ENCODE measurements around the gene KCTD16. TPM values are rescaled to one million over a fixed set of nuclear protein-coding genes. Genes with fewer than 3 reads are reported as not detected.

The KCTD16 gene
- total RNA-seq, 2 donors from 2014 or later = 0.02 to 0.03 TPM

DNA sequence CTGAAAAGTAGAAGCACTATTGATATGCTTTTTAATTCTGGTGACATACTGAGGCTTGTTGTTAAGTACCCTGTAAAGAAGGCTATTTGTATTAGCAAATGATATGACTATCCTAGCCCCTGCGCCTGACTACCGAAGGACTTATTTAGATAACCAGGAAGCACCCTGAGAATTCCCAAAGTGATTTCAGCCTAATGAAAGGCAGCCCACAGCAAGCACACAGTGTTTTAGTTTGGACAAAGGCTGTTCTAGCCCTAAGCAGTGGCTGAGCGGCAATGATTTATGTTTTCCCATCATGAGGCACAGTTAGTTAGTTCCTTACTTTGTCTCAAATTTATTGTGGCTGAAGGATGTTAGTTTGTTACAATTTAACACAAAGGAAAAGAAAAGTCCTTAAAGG lies 235.3 kb downstream of the KCTD16 start:
- TF ChIP-seq, protein P1, sequence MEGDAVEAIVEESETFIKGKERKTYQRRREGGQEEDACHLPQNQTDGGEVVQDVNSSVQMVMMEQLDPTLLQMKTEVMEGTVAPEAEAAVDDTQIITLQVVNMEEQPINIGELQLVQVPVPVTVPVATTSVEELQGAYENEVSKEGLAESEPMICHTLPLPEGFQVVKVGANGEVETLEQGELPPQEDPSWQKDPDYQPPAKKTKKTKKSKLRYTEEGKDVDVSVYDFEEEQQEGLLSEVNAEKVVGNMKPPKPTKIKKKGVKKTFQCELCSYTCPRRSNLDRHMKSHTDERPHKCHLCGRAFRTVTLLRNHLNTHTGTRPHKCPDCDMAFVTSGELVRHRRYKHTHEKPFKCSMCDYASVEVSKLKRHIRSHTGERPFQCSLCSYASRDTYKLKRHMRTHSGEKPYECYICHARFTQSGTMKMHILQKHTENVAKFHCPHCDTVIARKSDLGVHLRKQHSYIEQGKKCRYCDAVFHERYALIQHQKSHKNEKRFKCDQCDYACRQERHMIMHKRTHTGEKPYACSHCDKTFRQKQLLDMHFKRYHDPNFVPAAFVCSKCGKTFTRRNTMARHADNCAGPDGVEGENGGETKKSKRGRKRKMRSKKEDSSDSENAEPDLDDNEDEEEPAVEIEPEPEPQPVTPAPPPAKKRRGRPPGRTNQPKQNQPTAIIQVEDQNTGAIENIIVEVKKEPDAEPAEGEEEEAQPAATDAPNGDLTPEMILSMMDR (IDR thresholded peaks at IDR 0.05) = no peak
- intact Hi-C loops (cut with DNase I) = no loop called here
- Histone ChIP-seq H3K36me3 (no peaks in the 10 kb centered on the region), H3K4me1 (no peaks in the 10 kb centered on the region), H3K27ac (no peak overlapping the region), H3K27me3 (no peaks in the 10 kb centered on the region), H3K9me3 (no peaks in the 10 kb centered on the region), H3K4me3 (no peak overlapping the region), H3K9ac (ENCODE audit: low read depth in 2 of 2, low read length in 2 of 2) (no peak overlapping the region)
- no peak for DNase-seq

DNA sequence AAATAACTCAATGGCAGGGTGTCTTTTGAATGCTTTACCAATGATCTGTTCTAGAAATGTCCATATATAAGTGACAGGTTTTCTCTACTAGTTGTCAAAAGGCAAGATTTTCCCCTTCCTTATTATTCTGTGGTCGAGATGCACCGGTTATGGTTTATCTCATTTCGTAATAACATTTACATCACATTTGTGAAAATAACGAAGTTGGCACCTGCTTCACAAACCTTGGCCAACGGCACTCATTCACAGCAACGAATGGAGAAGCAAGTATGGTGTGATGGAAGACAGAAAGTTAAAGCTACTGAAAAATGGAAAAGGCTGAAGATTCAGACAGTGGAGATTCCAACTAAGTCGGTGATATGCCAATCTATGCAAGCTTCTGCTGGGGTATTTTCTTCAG lies 235.8 kb downstream of the KCTD16 start:
- Histone ChIP-seq H3K27me3 (no peaks in the 10 kb centered on the region), H3K9ac (ENCODE audit: low read depth in 2 of 2, low read length in 2 of 2) (no peak overlapping the region), H3K4me1 (no peaks in the 10 kb centered on the region), H3K27ac (no peak overlapping the region), H3K9me3 (no peaks in the 10 kb centered on the region), H3K4me3 (no peak overlapping the region), H3K36me3 (no peaks in the 10 kb centered on the region)
- TF ChIP-seq, protein P1 (IDR thresholded peaks at IDR 0.05) = no peak
- DNase-seq = no peak
- intact Hi-C loops (cut with DNase I) = no loop called here

DNA sequence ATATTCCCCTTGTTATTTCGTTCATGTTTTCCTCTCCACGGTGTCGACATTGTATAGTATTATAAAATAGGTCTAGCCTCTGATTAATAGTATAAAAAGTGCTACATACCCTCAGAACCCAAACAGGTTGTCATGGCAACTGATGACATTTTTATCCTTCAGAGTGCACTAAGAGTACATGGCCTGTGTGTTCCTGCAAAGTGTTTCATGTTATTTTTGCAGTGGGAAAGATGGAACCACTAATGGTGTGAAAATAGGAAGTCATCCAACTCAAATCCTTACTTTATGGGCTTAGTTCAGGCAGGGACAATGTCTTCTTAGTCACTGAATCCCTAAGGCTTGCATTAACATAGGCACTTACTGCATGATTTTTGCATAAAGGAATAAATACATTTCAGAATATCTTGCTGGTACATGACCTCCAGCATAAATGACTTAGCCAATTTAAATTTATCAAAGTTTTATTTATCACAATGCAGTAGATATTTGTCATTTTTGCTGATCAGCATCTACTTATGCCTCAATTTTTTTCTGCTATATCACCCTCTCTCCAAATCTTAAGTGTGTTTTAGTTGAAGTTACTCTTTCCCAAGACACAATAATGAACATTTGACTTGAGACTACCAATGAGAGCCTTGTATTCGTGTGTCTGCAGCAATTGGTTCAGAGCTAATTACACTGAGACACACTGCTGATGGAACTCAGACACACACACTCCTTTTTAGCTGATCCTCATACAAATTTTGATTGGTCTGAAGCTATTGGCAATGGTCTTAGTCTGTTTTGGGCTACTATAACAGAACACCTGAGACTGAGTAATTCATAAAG lies 243.7 kb downstream of the KCTD16 start:
- H3K9me3 ChIP-seq = no peaks in the 10 kb centered on the region
- no peaks in the 10 kb centered on the region for H3K36me3 ChIP-seq
- no peak overlapping the region for H3K27ac ChIP-seq
- H3K4me1 ChIP-seq = no peaks in the 10 kb centered on the region
- H3K4me3 ChIP-seq = no peak overlapping the region
- no peak for DNase-seq
- no peak overlapping the region for H3K9ac ChIP-seq (ENCODE audit: low read depth in 2 of 2, low read length in 2 of 2)
- TF ChIP-seq, protein P1 (IDR thresholded peaks at IDR 0.05) = no peak
- intact Hi-C loops (cut with DNase I) = no loop called here
- H3K27me3 ChIP-seq = no peaks in the 10 kb centered on the region

DNA sequence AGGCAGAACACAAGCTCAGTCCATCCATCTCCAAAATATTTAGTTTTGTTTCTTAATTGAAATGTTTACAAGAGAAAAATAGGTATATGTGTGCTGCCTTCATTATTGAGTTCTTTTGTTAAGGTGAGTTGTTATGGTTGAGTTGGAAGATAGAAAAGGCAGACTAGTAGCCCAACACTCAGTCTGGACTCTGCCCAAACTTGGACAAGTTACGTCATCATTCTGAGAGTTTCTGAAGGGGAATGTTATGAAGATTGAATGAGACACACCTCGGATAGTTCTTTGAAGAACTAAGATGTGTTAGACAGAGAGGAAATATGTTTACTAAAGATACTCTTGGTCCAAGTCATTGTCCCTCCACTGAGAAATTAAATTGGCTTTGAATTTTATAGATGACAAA lies 245.5 kb downstream of the KCTD16 start:
- H3K4me1 ChIP-seq = no peaks in the 10 kb centered on the region

DNA sequence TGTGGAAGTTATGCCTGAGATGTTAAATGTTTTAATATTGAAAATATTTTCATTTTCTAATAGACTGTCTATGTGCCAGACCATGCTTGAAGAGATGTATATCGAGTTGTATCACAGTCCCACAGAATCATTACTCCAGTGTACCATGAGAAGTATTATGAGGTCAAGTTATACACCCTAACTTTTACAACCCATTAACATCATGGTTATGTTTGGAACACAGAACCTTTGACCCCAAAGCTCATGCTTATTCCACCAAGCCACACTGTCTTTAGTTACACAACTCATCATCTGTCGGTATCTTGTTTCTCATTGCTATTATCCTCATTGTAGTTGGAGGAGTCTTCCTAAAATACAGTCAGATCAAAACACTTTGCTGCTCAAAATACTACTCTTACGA lies 248.0 kb downstream of the KCTD16 start:
- Histone ChIP-seq H3K9ac (ENCODE audit: low read depth in 2 of 2, low read length in 2 of 2) (no peak overlapping the region), H3K9me3 (no peaks in the 10 kb centered on the region), H3K27me3 (no peaks in the 10 kb centered on the region), H3K4me3 (no peak overlapping the region), H3K4me1 (no peaks in the 10 kb centered on the region), H3K27ac (no peak overlapping the region), H3K36me3 (no peaks in the 10 kb centered on the region)
- intact Hi-C loops (cut with DNase I) = no loop called here
- DNase-seq = no peak
- TF ChIP-seq, protein P1 (IDR thresholded peaks at IDR 0.05) = no peak

More for the DNA sequence above, 245.5 kb downstream of the KCTD16 start:
- Histone ChIP-seq H3K4me3 (no peak overlapping the region), H3K9ac (ENCODE audit: low read depth in 2 of 2, low read length in 2 of 2) (no peak overlapping the region), H3K27me3 (no peaks in the 10 kb centered on the region), H3K36me3 (no peaks in the 10 kb centered on the region), H3K9me3 (no peaks in the 10 kb centered on the region), H3K27ac (no peak overlapping the region)
- intact Hi-C loops (cut with DNase I) = no loop called here
- TF ChIP-seq, protein P1 (IDR thresholded peaks at IDR 0.05) = no peak
- no peak for DNase-seq
